Stimulated activated CD4-positive, alpha-beta T cell treated with anti-CD3 and anti-CD28 coated beads, TNF-alpha, amount 100 ng/mL, for 24 hours (primary cell): ENCODE measurements around the gene PLCH1.

Experiments used
- DNase-seq, 3 experiments: peaks; one replicate each; pipeline ENCODE4 v3.0.0-alpha.2; 2020; ENCODE audit warnings: low read depth in 3 of 3

The PLCH1 gene

DNA sequence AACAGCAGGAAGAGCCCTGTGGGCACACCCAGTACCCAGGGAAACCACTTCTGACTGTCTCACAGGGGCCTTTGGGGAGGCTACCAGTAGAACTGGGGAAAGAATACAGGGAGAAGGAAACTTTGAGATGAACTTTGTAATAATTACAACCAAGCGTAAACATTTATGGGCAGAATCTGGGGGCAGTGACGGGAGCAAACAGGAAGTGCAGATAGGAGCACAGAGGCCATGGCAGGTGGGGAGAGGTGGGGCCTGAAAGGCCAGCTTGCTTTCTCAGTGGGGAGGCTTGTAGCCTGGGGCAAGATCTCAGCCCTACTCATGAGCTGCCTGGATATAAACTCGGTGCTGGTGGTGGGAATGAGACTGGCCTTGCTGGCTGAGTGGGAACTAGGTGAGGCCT, 209.8 kb downstream of the PLCH1 start:
- DNase-seq: no peak

GRCh38 chr3:155528579-155528978, 216.3 kb downstream of the PLCH1 start:
- DNase-seq: no peak

- no peak for DNase-seq
Observed at GRCh38 chr3:155525324-155525833, 219.5 kb downstream of the PLCH1 start.

GRCh38 chr3:155520463-155520862, 224.4 kb downstream of the PLCH1 start:
- DNase-seq: no peak

DNA sequence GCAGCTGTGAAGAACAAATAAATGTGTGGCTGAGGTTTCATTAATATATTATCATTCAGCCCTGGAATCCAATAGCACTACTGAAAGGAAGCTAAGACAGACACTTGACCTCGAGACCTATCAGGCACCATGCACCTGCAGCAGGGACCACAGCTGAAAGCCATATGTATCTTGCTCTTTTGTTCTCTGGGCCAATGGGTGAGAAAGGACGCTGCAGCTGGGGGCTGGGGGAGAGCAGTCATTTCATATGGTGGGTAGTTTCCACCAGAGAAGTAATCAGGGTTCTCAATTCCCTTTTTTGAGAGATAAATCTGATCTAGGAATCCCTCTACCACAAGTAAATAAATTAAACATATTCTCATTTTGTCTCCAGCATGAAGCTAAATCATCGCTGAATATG, 225.8 kb downstream of the PLCH1 start:
- no peak for DNase-seq

DNA sequence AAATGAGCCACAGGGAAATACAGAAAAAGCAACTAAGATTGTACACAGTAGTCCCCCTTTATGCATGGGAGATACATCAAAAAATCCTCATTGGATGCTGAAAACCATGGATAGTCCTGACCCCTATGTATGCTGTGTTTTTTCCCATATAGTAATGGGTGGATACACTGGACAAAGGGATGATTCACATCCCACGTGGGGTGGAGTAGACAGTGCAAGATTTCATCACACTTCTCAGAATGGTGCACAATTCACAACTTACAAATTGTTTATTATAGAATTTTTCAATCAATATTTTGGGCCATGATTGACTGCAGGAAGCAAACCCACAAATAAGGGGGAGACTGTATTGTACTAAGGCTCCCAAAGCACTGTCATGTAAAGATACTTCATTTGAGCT, 227.0 kb downstream of the PLCH1 start:
- DNase-seq: no peak

- no peak for DNase-seq
Observed at GRCh38 chr3:155516439-155516838, 228.4 kb downstream of the PLCH1 start.

- DNase-seq: no peak
Observed at GRCh38 chr3:155512867-155513261, 232.0 kb downstream of the PLCH1 start.

DNA sequence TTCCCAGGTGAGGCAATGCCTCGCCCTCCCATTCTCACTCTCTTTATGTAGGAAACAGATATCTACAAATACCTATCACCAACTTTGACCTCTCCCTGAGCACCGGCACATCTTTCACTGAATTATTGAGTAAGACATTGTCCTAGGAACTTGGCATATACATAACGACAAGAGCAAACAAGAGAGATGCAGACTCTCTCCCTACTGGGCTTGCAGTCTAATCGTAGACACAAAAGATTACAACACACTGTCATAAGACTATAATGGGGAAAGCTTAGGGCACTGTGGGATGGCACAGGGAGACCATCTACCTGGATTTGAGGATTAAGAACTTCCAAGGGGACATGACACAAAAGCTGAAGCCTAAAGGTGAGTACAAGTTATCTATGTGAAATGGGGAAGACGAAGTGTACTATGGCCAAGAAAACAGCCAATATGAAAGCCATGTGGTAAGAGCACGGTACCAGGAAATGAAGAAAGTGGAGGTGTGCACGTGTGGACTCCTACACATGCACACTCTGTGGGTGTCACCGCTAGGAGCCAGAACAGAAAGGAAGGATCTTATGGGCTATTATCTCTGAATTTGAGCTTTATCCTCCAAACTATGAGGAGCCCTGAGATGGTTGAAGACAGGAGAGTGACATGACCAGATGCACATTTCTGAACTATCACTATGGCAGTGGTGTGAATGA, 232.6 kb downstream of the PLCH1 start:
- no peak for DNase-seq

GRCh38 chr3:155504682-155505081, 240.2 kb downstream of the PLCH1 start:
- DNase-seq: no peak

DNA sequence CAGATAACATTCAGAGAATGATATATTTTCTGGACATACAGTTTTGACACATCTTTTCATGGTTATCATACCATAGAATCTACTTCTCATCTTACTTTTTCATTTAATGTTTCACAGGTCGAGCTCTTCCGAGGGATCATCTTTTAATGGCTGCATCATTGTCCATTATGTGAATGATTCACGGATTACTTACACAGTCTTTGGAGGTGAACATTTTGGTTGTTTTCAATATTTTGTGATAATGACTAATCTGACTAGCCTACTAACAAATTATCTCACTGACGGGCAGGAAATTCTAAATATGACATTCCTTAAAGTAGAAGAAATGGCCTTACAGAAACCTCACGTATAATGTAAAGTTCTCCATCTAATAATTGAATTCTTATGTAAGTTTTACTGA, 242.2 kb downstream of the PLCH1 start:
- DNase-seq: no peak

DNA sequence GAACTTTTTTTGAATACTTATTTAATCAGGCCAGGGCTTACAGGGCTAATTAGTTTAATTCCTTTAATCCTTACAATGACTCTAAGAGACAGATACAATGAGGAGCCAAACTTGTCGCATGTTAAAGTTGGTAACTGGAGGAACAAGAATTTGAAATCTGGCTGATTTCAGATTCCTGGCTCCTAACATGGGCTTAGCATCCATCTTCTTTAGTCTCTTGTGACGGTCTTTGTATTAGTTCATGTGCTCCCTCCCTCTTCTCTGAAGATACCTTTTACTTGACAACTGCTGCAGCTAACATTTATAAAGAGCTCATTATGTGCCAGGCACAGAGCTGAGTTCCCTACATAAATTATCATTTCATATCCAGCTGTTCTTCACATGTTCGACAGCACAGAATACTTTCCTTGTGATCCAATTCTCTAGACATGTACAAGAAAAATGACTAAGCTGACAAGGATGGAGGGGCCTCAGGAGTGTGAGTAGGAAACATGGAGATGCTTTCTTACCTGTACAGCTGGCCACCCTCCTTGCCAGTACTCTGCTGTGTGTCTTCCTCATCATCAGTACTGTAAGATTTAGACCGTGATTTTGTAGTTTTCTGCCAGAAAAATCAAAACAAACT, 244.6 kb downstream of the PLCH1 start:
- DNase-seq: no peak

GRCh38 chr3:155497930-155498647, 246.8 kb downstream of the PLCH1 start:
- DNase-seq: no peak

DNA sequence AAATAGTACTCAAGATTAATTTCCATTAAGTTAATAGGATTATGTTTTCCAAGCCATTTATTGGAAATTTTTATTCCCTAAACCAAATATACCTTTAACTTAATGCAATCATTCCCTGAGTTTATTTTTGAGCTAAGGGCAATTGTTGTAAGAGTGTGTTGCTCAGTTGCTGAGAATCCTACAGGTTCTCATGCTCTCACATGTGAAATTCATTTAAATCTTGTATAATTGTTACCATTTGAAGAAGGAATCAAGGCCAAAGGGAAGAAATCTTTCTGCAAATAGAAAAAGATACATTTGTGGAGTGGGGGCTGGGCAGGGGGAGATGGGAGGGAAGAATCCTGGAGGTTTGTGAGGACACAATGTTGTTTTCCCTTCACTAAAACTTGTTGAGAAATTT, 248.7 kb downstream of the PLCH1 start:
- no peak for DNase-seq

- DNase-seq: no peak
Observed at GRCh38 chr3:155495387-155495786, 249.5 kb downstream of the PLCH1 start.

DNA sequence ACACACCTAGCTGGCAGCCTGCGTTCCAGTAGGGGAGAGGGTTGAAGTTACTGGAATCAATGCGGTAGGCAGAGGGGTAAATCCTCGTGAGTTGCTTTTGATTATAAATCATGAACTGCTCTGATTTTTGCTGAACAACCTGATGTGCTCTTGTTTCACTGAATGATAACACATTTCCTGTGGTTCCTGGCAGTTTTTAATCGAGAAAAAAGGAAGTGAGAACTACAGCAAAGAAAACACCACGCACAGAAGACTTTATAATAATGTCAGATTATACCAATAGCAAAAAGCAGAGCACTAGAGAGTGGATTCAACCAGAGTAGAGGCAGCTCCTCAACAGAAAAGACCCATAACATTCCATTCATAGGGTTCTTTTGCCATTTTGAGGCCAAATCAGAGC, 250.5 kb downstream of the PLCH1 start:
- DNase-seq: no peak

GRCh38 chr3:155492841-155493240, 252.0 kb downstream of the PLCH1 start:
- DNase-seq: no peak

DNA sequence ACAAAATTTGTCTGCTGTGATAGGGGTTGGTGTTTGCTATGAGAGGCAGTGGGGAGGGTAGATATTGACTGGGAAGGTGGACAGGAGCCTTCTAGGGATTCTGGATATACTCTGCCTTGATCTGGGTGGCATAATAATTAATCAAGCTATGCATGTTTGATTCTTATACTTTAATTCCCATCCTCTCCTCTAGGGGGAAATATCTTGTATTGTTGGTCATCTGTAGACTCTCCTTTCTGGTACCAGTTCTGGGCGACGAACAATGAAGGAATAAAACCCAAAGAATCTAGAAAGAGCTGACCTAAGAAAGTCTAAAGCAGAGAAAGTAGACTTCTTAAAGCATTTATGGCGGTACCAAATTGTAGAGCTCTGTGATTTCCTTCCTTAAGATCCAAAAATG, 253.2 kb downstream of the PLCH1 start:
- DNase-seq: no peak

- DNase-seq: no peak
Observed at GRCh38 chr3:155488671-155489070, 256.2 kb downstream of the PLCH1 start.

DNA sequence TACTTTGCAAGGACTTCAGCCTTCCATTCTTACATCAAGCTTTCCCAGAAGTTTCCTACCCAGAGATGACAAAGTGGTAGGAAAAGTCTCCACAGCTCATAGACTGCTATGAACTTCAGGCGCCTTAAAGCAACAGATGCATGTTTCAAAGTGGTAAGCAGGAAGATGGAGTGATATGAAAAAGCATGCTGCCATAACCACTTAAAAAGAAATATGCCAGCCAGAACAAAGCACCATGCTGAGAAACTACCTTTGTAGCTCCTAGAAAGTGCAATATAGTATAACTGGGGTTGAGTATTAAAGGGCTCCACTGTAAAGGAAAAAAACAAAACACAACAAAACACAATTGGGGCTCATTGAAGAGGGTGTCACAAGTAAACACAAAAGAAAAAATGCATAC, 259.0 kb downstream of the PLCH1 start:
- no peak for DNase-seq

DNA sequence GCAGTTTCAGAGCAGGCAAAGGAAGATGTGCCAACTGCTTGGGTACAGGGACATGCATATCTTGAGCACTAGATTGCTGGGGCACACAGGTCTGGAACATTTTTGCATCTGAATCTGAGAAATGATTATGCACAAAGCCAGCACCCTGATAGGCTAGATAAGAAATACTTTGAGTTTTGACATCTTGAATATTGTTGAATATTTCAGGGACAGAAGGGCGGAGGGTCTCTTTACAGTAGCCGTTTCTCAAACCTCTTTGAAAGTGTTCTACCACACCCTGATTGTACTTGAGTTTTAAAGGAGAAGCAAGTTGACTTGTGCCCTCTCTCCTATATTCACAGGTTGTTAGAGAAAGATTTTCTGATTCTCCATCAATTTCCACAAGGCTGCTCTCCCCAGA, 263.3 kb downstream of the PLCH1 start:
- no peak for DNase-seq

DNA sequence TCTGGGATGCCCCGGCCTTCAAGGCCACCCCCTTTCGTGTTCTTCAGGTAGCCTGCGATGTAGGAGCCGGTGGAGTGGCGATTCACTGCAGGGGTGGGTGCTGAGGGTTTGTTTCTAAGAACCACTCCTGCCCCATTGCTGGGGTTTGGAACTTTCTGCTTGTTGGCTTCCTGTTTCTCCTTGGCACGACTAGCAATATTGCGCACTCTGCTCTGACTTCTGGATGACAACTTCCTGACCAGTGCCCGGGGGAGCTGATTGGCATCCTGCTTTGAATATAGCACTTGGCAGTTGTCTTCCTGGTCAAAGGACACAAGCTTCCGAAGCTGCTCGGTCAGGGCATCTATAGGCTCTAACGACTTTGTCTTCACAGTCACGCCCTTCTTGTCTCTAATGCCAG, 263.8 kb downstream of the PLCH1 start:
- DNase-seq: no peak

GRCh38 chr3:155465664-155466063, 279.2 kb downstream of the PLCH1 start:
- DNase-seq: no peak
